Astrocyte of the spinal cord (primary cell): Measurements from ENCODE around the gene PRELP.

Source experiments
- DNase-seq: peaks from one replicate; pipeline ENCODE4 v3.0.0; 2011; ENCODE audit warnings: low read depth, low spot score
- H3K4me3 ChIP-seq: 2 replicates; pipeline ENCODE4 v1.5.1; 2011; ENCODE audit warnings: low read depth, mild to moderate bottlenecking, low read length, moderate library complexity
- CTCF ChIP-seq: IDR thresholded peaks from 2 replicates; pipeline ENCODE4 v1.5.1; 2012; ENCODE audit warnings: low read depth, mild to moderate bottlenecking, low read length, inconsistent platforms
- in situ Hi-C: cut with HindIII; loops from 2 replicates; pipeline ENCODE4 v1.10.0; 2017; ENCODE audit warnings: low sequenced_read_pairs

Gene PRELP

GRCh38 chr1:203451836-203452784, 23.5 kb upstream of the PRELP start:
- no peak for TF ChIP-seq CTCF
- H3K4me3 ChIP-seq, result no peak overlapping the region
- no peak for DNase-seq
- in situ Hi-C loops, result no loop called here

- in situ Hi-C loops, result no loop called here
- no peak for DNase-seq
- H3K4me3 ChIP-seq, result no peak overlapping the region
- TF ChIP-seq CTCF, result no peak
Measured at GRCh38 chr1:203453016-203453415, 22.6 kb upstream of the PRELP start.

GRCh38 chr1:203453616-203454015, 22.0 kb upstream of the PRELP start:
- DNase-seq, result no peak
- no peak overlapping the region for H3K4me3 ChIP-seq
- in situ Hi-C loops, result no loop called here
- TF ChIP-seq CTCF, result no peak

GRCh38 chr1:203454986-203455471, 20.6 kb upstream of the PRELP start:
- no peak overlapping the region for H3K4me3 ChIP-seq
- in situ Hi-C loops, result no loop called here
- TF ChIP-seq CTCF, result no peak
- DNase-seq, result no peak

- no peak for TF ChIP-seq CTCF
- no peak for DNase-seq
- in situ Hi-C loops, result no loop called here
- no peak overlapping the region for H3K4me3 ChIP-seq
Measured at GRCh38 chr1:203455706-203456105, 19.9 kb upstream of the PRELP start.

GRCh38 chr1:203456577-203456976, 19.0 kb upstream of the PRELP start:
- no peak for TF ChIP-seq CTCF
- no peak overlapping the region for H3K4me3 ChIP-seq
- in situ Hi-C loops, result no loop called here
- no peak for DNase-seq
